H1 (cell line): ENCODE results near the gene CHMP4A. TPM values are rescaled to one million over a fixed set of nuclear protein-coding genes. Genes with fewer than 3 reads are reported as not detected.

Source experiments
- CTCF ChIA-PET: fragments of 300-600 bp; sonication (Branson Sonifier 250); formaldehyde crosslinking; loops from one replicate; lab custom pipeline; 2021; ENCODE audit not compliant: partially characterized antibody; lab: Charles Lee
- POLR2A ChIA-PET: fragments of 300-600 bp; sonication (Branson Sonifier 250); formaldehyde crosslinking; loops from one replicate; lab custom pipeline; 2021; ENCODE audit warnings: inconsistent platforms; ENCODE audit not compliant: partially characterized antibody; lab: Charles Lee
- DNase-seq, 2 experiments: peaks; one replicate each; pipeline versions ENCODE4 v3.0.0 to v3.0.0-alpha.2; 2010 to 2022; ENCODE audit warnings: low spot score in 2 of 2, low read depth in 1 of 2, mixed read lengths in 1 of 2
- FAIRE-seq: peaks from 2 replicates; lab custom pipeline; 2011; peaks lifted over from hg19 to GRCh38; lab: Jason Lieb, UNC
- H2AFZ ChIP-seq: 2 replicates; pipeline ENCODE4 v1.8.1; 2012; ENCODE audit warnings: low read length, inconsistent platforms
- H2AK5ac ChIP-seq: 2 replicates; pipeline ENCODE4 v1.6.1; 2013; ENCODE audit warnings: low read depth, low read length
- H2BK120ac ChIP-seq: replicated peaks from 2 replicates; pipeline ENCODE3; 2013; ENCODE audit warnings: low read depth, low read length, inconsistent platforms
- H2BK12ac ChIP-seq: 2 replicates; pipeline ENCODE4 v1.6.1; 2013; ENCODE audit warnings: low read depth, low read length
- H2BK15ac ChIP-seq: 2 replicates; pipeline ENCODE4 v1.6.1; 2013; ENCODE audit warnings: low read length
- H2BK20ac ChIP-seq: 2 replicates; pipeline ENCODE4 v1.6.1; 2013; ENCODE audit warnings: low read length
- H2BK5ac ChIP-seq: 2 replicates; pipeline ENCODE4 v1.6.1; 2013; ENCODE audit warnings: low read depth, low read length
- H3K14ac ChIP-seq: 2 replicates; pipeline ENCODE4 v1.6.1; 2013; ENCODE audit warnings: inconsistent platforms; ENCODE audit not compliant: insufficient read length
- H3K18ac ChIP-seq: 2 replicates; pipeline ENCODE4 v1.6.1; 2013; ENCODE audit warnings: low read length; ENCODE audit errors: extremely low read depth
- H3K23ac ChIP-seq: 2 replicates; pipeline ENCODE4 v1.6.1; 2013; ENCODE audit warnings: inconsistent platforms; ENCODE audit not compliant: insufficient read length
- H3K23me2 ChIP-seq: 2 replicates; pipeline ENCODE4 v1.6.1; 2013; ENCODE audit warnings: low read depth, low read length
- H3K27ac ChIP-seq: 2 replicates; pipeline ENCODE4 v1.6.1; 2011; ENCODE audit warnings: low read depth, low read length, inconsistent platforms
- H3K27me3 ChIP-seq, 4 experiments: replicated peaks in 1 of 4; 1 replicate in 1 of 4; 2 replicates in 3 of 4; pipeline versions ENCODE4 v1.6.1 to v1.8.1; 2011 to 2013; ENCODE audit warnings: low read length in 3 of 4, mild to moderate bottlenecking in 3 of 4, inconsistent platforms in 2 of 4, mixed read lengths in 2 of 4, moderate library complexity in 1 of 4; ENCODE audit not compliant: control insufficient read depth in 3 of 4, insufficient read depth in 3 of 4; ENCODE audit errors: extremely low read depth in 1 of 4
- H3K36me3 ChIP-seq, 4 experiments: 2 replicates each; pipeline versions ENCODE4 v1.6.1 to v1.8.1; 2011 to 2013; ENCODE audit warnings: mild to moderate bottlenecking in 4 of 4, low read length in 3 of 4, moderate library complexity in 2 of 4, control low read depth in 1 of 4, inconsistent platforms in 1 of 4; ENCODE audit not compliant: insufficient read depth in 4 of 4, control insufficient read depth in 2 of 4
- H3K4ac ChIP-seq: replicated peaks from 2 replicates; pipeline ENCODE3; 2013; ENCODE audit warnings: low read length, low read depth, mixed read lengths, inconsistent platforms; ENCODE audit not compliant: insufficient read length
- H3K4me1 ChIP-seq, 4 experiments: replicated peaks in 1 of 4; 1 replicate in 1 of 4; 2 replicates in 3 of 4; pipeline versions ENCODE4 v1.6.1 to v1.8.1; 2011 to 2013; ENCODE audit warnings: low read length in 3 of 4, inconsistent platforms in 2 of 4, mixed read lengths in 1 of 4; ENCODE audit not compliant: insufficient read depth in 4 of 4, control insufficient read depth in 3 of 4
- H3K4me2 ChIP-seq, 2 experiments: 2 replicates each; pipeline versions ENCODE4 v1.6.1 to v1.8.1; 2011 to 2013; ENCODE audit warnings: low read depth in 2 of 2, low read length in 2 of 2, control low read depth in 1 of 2, inconsistent platforms in 1 of 2, mild to moderate bottlenecking in 1 of 2; ENCODE audit not compliant: insufficient read depth in 1 of 2
- H3K4me3 ChIP-seq, 4 experiments: fragments of 200-600, 300-600 bp in 1 of 4; sonication (generic), shearing (Covaris generic), sonication (Bioruptor Twin) in 1 of 4; 2 replicates each; pipeline versions ENCODE4 v1.5.1 to v1.8.1; 2011 to 2016; ENCODE audit warnings: low read length in 4 of 4, low read depth in 3 of 4, control low read depth in 2 of 4, inconsistent platforms in 2 of 4, mild to moderate bottlenecking in 2 of 4, mixed read lengths in 1 of 4, moderate library complexity in 1 of 4; ENCODE audit not compliant: insufficient read depth in 2 of 4; ENCODE audit errors: extremely low read depth in 1 of 4
- H3K56ac ChIP-seq: replicated peaks from 2 replicates; pipeline ENCODE3; 2013; ENCODE audit warnings: low read depth, mild to moderate bottlenecking, mixed read lengths, low read length, inconsistent platforms; ENCODE audit not compliant: insufficient read length
- H3K79me1 ChIP-seq: 2 replicates; pipeline ENCODE4 v1.6.1; 2013; ENCODE audit warnings: low read depth, low read length, control low read depth
- H3K79me2 ChIP-seq, 2 experiments: 2 replicates each; pipeline versions ENCODE4 v1.6.1 to v1.8.1; 2012 to 2013; ENCODE audit warnings: low read length in 2 of 2, mild to moderate bottlenecking in 2 of 2, inconsistent platforms in 1 of 2; ENCODE audit not compliant: insufficient read depth in 2 of 2, control insufficient read depth in 1 of 2
- H3K9ac ChIP-seq, 4 experiments: replicated peaks in 1 of 4; 1 replicate in 1 of 4; 2 replicates in 3 of 4; pipeline versions ENCODE4 v1.6.1 to v1.8.1; 2011 to 2013; ENCODE audit warnings: low read depth in 3 of 4, low read length in 3 of 4, control low read depth in 2 of 4, mild to moderate bottlenecking in 2 of 4, moderate library complexity in 2 of 4, inconsistent platforms in 1 of 4; ENCODE audit errors: extremely low read depth in 1 of 4
- H3K9me3 ChIP-seq, 2 experiments: 2 replicates each; pipeline versions ENCODE4 v1.6.1 to v1.8.1; 2012 to 2013; ENCODE audit warnings: mild to moderate bottlenecking in 2 of 2, moderate library complexity in 2 of 2, control low read depth in 1 of 2, inconsistent platforms in 1 of 2, low read depth in 1 of 2, low read length in 1 of 2, mixed read lengths in 1 of 2; ENCODE audit not compliant: insufficient read depth in 2 of 2
- H4K20me1 ChIP-seq, 2 experiments: replicated peaks in 1 of 2; 2 replicates each; pipeline versions ENCODE3 to v1.8.1; 2011 to 2013; ENCODE audit warnings: inconsistent platforms in 2 of 2, low read length in 2 of 2, mild to moderate bottlenecking in 1 of 2; ENCODE audit not compliant: insufficient read depth in 2 of 2, control insufficient read depth in 1 of 2
- H4K5ac ChIP-seq: 2 replicates; pipeline ENCODE4 v1.6.1; 2013; ENCODE audit warnings: low read length, low read depth, mixed read lengths, inconsistent platforms; ENCODE audit not compliant: insufficient read length
- H4K8ac ChIP-seq: 2 replicates; pipeline ENCODE4 v1.8.0; 2013; ENCODE audit warnings: mild to moderate bottlenecking, moderate library complexity, low read length, inconsistent platforms; ENCODE audit not compliant: insufficient read depth; ENCODE audit errors: extremely low read depth
- H4K91ac ChIP-seq: replicated peaks from 2 replicates; pipeline ENCODE3; 2013; ENCODE audit warnings: low read length, mixed read lengths, inconsistent platforms; ENCODE audit not compliant: insufficient read length
- GTF2F1 ChIP-seq: IDR thresholded peaks from 2 replicates; pipeline ENCODE4 v1.6.1; 2012; ENCODE audit warnings: low read depth, low read length, improper control_type of control experiment, borderline replicate concordance
- KDM1A ChIP-seq: fragments of 200-600, 300-600 bp; sonication (generic); IDR thresholded peaks from 2 replicates; pipeline ENCODE4 v1.7.1; 2016; ENCODE audit warnings: mild to moderate bottlenecking, low read length, borderline replicate concordance
- KDM5A ChIP-seq: fragments of 200-600 bp; IDR thresholded peaks from 2 replicates; pipeline ENCODE4 v1.7.1; 2012; ENCODE audit warnings: mild to moderate bottlenecking, low read length, inconsistent platforms, mixed read lengths
- MAFK ChIP-seq: IDR thresholded peaks from 2 replicates; pipeline ENCODE4 v1.6.1; 2012; ENCODE audit warnings: low read depth, mild to moderate bottlenecking, improper control_type of control experiment, low read length
- SIN3A ChIP-seq, 2 experiments: IDR thresholded peaks in 1 of 2; conservative IDR thresholded peaks in 1 of 2; 2 replicates each; pipeline ENCODE4 v1.6.1; 2011 to 2012; ENCODE audit warnings: low read length in 2 of 2, improper control_type of control experiment in 1 of 2, low read depth in 1 of 2, mild to moderate bottlenecking in 1 of 2
- SP1 ChIP-seq: IDR thresholded peaks from 2 replicates; pipeline ENCODE4 v1.6.1; 2011; ENCODE audit warnings: low read depth, low read length
- TAF7 ChIP-seq: optimal IDR thresholded peaks from 2 replicates; pipeline ENCODE3; 2011; ENCODE audit warnings: low read depth, mild to moderate bottlenecking, inconsistent platforms, low read length, moderate library complexity, borderline replicate concordance
- WGBS, 2 experiments: shearing (Covaris generic) in 1 of 2; methylation state at CpG; one replicate each; pipeline versions ENCODE4 v1.1.6 to v1.1.7; 2013 to 2015; ENCODE audit warnings: low lambda C conversion rate in 2 of 2, mixed read lengths in 2 of 2, inconsistent platforms in 1 of 2, low coverage in 1 of 2, missing lambda C conversion rate in 1 of 2; ENCODE audit not compliant: insufficient replicate concordance in 2 of 2, insufficient coverage in 1 of 2, insufficient read length in 1 of 2; ENCODE audit errors: extremely low coverage in 1 of 2, missing lambda C conversion rate in 1 of 2; 5-methylcytosine and 5-hydroxymethylcytosine counted together
- polyA plus RNA-seq, 7 experiments: library from polyadenylated mRNA; depleted of rRNA in 3 of 7; stranded (reverse) in 5 of 7; unstranded in 2 of 7; fragments of >200 nt in 5 of 7; fragments of 200-250 nt in 2 of 7; gene quantifications; 1 replicate in 5 of 7; 2 replicates in 1 of 7; 4 replicates in 1 of 7; pipeline versions ENCODE4 v1.2.1 to v1.2.3, GENCODE V29; 2011 to 2013; ENCODE audit warnings: missing spikeins in 2 of 7, mixed read lengths in 2 of 7
- total RNA-seq: library from RNA; stranded (reverse); fragmentation: NEBNext Ultra II Directional; extraction: Animal tissue kit (Norgen Biotek cat#: 25700); gene quantifications from 2 replicates; pipeline ENCODE4 v1.2.1, GENCODE V29; 2021
- TF ChIP-seq, protein P1 (sequence below), 3 experiments: IDR thresholded peaks; 1 replicate in 2 of 3; 2 replicates in 1 of 3; pipeline versions ENCODE4 v1.5.1 to v1.6.1; 2011; ENCODE audit warnings: low read length in 3 of 3, mild to moderate bottlenecking in 3 of 3, inconsistent platforms in 2 of 3, low read depth in 1 of 3, moderate library complexity in 1 of 3; ENCODE audit not compliant: insufficient read depth in 1 of 3; ENCODE audit errors: control extremely low read depth in 1 of 3

The CHMP4A gene
- total and polyA plus RNA-seq, 2 of the 8 experiments (the other 6 are each of a cell fraction or from before 2014, with no cell fraction given) = 32.9 to 37.6 TPM

DNA sequence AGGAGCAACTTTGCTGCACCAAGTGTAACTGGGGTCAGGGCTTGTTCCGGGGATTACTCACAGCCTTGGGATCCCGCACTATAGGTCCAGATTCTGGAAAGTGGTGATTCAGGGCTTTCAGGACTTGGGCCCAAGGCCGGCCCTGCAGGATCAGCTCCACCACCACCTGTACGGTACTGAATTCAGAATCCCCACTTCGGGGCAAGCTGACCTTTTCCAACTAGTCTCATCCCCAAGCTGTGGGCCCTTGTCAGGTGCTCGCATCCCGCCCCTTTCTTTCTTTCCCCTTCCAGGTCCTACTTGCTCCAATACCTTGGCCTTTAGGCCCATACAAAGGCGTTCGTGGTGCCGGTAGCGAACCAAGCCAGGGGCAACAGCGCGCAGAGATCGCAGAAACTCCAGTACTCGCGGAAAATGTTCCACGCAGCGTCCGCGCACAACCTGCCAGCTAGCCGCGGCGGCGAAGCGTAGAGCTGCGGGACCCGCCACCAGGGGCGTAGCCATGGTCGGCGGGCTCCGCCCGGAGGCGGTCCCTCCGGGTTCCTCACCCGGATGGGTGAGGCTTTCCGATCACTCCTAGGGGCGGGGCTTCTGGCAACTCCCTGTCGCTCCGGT is 28.6 kb upstream of the CHMP4A start:
- FAIRE-seq (no peak), DNase-seq (peak; percentile 59 to 94)
- Histone ChIP-seq H4K20me1 (peaks cover 3 to 10% of the 10 kb centered on the region in 2 experiments), H3K4me2 (peak overlapping the region; percentile 84 to 87), H2BK20ac (no peak overlapping the region), H3K4me1 (peaks cover 0 to 5% (median 2%) of the 10 kb centered on the region in 4 experiments; a peak in 4 of 7 replicates), H3K56ac (peak overlapping the region; percentile 94), H3K27me3 (no peaks in the 10 kb centered on the region), H3K9me3 (no peaks in the 10 kb centered on the region), H2BK15ac (no peak overlapping the region), H3K79me1 (no peaks in the 10 kb centered on the region; the same call in 1 of the 2 replicates), H4K91ac (peak overlapping the region; percentile 79), H3K36me3 (peaks cover 17 to 40% (median 34%) of the 10 kb centered on the region in 4 experiments), H2BK12ac (peak overlapping the region; percentile 27; the same call in 1 of the 2 replicates), H3K14ac (no peak overlapping the region), H2AFZ (0 out of 2 replicates have a peak overlapping the region, but pooled peaks have one; percentile 40), H3K18ac (peak overlapping the region; percentile 94), H3K4ac (no peak overlapping the region), H4K5ac (peak overlapping the region; percentile 87), H4K8ac (peak overlapping the region; percentile 96; the same call in 1 of the 2 replicates), H2BK5ac (peak overlapping the region; percentile 89; the same call in 1 of the 2 replicates), H3K23ac (no peak overlapping the region), H3K79me2 (no peaks in the 10 kb centered on the region; a peak in 2 of 4 replicates), H3K23me2 (peaks cover 8% of the 10 kb centered on the region; the same call in 1 of the 2 replicates), H2AK5ac (no peak overlapping the region), H2BK120ac (no peak overlapping the region), H3K27ac (peak overlapping the region; percentile 84), H3K9ac (peak overlapping the region; percentile 67 to 95 (median 89)), H3K4me3 (peak overlapping the region; percentile 80 to 97 (median 92))
- ChIA-PET POLR2A (interaction anchor here (0.6 to 3.7 kb wide), 37 partner anchors 9 to 165 kb away, joined by 3 to 50 read pairs (median 4); partner anchors contain the start of genes CHMP4A, CIDEB, DHRS1 and GMPR2), CTCF (interaction anchor here (0.7 to 9.4 kb wide), 31 partner anchors 9 to 196 kb away, joined by 3 to 163 read pairs (median 7); partner anchors contain the start of genes CIDEB, DHRS1, GMPR2 and IRF9)
- 9% methylated on average over 31 of the region's 39 CpGs; no CpG with 5 or more reads in 1 of the 2 experiments for WGBS, 2 experiments
- TF ChIP-seq TAF7 (no peak), SP1 (no peak), SIN3A (conservative IDR thresholded peaks at IDR 0.05 in 1 of 2, IDR thresholded peaks at IDR 0.05 in 1 of 2; ENCODE audit: low read depth in 1 of 2, low read length in 2 of 2) (peak in 1 of 2 experiments; percentile 61; a peak in 1 of 4 replicates), KDM1A (no peak), KDM5A (no peak), MAFK (no peak), GTF2F1 (no peak)
- TF ChIP-seq, protein P1, sequence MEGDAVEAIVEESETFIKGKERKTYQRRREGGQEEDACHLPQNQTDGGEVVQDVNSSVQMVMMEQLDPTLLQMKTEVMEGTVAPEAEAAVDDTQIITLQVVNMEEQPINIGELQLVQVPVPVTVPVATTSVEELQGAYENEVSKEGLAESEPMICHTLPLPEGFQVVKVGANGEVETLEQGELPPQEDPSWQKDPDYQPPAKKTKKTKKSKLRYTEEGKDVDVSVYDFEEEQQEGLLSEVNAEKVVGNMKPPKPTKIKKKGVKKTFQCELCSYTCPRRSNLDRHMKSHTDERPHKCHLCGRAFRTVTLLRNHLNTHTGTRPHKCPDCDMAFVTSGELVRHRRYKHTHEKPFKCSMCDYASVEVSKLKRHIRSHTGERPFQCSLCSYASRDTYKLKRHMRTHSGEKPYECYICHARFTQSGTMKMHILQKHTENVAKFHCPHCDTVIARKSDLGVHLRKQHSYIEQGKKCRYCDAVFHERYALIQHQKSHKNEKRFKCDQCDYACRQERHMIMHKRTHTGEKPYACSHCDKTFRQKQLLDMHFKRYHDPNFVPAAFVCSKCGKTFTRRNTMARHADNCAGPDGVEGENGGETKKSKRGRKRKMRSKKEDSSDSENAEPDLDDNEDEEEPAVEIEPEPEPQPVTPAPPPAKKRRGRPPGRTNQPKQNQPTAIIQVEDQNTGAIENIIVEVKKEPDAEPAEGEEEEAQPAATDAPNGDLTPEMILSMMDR (IDR thresholded peaks at IDR 0.05; ENCODE audit: control extremely low read depth in 1 of 3, insufficient read depth in 1 of 3, low read depth in 1 of 3, low read length in 3 of 3) = peak; percentile 34 to 54 (median 35); a peak in 3 of 4 replicates
